HG02852 (cell line): Measurements from ENCODE around the gene CHMP6.
"Not testable (repeated sequence)": the region's sequence is repeated elsewhere in the genome, so short reads cannot be mapped to it uniquely, and the experiment has no call there.

Source experiments
- ATAC-seq: cut with Tn5 transposase; IDR thresholded peaks from one replicate; pipeline ENCODE4 v1.9.1; 2021; ENCODE audit warnings: mild to moderate bottlenecking, moderate library complexity; ENCODE audit not compliant: unreplicated experiment

The CHMP6 gene

DNA sequence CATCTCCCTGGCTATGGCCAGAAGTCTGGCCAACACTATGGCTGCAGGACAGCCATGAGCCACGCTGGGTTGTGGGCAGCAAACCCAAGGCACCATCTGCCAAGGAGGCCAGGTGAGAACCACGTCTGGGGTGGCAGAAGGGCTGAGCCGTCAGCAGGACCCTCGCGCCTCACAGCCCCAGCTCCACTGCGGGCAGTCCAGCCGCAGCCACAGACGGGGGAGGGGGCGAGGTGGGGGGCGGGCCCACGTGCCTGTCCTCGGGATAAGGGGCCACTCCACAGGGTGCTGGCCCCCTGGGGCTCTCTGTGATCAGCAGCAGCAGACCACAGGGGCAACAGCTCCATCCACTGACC lies 36.8 kb downstream of the CHMP6 start:
- ATAC-seq, result no peak

DNA sequence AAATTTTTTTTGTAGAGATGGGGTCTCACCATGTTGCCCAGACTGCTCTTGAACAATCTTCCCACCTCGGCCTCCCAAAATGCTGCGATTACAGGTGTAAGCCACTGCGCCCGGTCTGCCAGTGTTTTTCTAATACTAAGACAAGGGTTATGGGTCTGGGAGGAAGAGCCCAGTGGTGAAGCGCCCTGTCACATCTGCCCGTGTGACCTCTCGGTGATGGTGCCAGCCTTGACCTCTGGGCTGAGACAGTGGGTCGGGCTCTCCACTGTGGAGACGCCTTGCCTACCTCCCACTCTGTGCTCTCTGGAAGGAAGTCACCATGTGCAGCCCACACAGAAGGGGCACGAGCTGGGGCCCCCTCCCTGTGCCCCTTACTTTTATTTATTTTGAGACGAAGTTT lies 38.2 kb downstream of the CHMP6 start:
- no peak for ATAC-seq

DNA sequence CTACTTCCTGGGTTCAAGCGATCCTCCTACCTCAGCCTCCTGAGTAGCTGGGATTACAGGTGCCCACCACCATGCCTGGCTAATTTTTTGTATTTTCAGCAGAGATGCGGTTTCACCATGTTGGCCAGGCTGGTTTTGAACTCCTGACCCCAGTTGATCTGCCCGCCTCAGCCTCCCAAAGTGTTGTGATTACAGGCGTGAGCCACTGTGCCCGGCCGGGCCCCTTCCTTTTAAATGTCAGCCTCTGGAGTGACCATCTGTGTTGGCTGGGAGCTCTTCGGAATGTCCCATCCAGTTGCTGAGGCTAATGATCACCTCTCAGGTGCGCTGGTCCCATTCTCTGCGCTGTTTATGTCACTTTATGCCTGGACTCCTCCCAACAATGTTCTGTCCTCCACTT lies 38.7 kb downstream of the CHMP6 start:
- ATAC-seq, result not testable (repeated sequence)

DNA sequence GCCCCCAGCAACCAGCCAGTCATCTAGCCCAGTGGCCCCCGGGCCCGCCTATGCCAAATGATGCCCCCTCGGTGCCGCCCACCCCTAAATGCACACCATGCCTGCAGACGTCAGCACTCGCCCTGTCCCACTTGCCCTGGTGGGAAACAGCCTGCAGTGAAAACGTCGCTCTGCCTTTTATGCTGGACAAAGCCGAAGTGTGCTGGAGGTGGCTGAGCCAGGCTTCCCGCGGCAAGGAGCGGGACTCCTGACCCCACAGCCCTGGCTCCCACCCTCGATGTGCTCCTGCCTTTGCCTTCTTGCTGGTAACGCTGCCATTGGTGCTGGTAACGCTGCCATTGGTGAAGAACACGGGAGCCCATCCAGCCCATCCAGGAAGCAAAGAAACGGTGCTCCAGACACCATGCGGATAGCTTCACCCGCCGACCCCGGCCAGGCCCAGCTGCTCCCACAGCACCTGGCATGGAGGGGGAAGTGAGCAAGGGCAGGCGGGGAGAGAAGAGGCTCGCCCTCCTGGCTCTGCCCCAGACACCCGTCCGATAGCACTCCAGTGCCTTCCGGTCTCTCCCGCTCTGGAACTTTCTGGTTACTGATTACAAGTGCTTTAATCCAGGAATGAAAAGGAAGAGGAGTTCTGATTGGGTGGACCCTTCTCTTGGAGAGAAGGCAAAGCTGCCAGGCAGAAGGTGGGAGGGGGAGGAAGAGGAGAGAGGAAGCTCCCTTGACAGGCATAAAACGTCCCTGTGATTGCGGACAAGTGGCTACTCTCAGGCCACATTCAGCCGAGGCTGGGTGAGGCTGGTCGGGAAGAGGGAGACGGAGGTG lies 39.3 kb downstream of the CHMP6 start:
- ATAC-seq, result no peak

DNA sequence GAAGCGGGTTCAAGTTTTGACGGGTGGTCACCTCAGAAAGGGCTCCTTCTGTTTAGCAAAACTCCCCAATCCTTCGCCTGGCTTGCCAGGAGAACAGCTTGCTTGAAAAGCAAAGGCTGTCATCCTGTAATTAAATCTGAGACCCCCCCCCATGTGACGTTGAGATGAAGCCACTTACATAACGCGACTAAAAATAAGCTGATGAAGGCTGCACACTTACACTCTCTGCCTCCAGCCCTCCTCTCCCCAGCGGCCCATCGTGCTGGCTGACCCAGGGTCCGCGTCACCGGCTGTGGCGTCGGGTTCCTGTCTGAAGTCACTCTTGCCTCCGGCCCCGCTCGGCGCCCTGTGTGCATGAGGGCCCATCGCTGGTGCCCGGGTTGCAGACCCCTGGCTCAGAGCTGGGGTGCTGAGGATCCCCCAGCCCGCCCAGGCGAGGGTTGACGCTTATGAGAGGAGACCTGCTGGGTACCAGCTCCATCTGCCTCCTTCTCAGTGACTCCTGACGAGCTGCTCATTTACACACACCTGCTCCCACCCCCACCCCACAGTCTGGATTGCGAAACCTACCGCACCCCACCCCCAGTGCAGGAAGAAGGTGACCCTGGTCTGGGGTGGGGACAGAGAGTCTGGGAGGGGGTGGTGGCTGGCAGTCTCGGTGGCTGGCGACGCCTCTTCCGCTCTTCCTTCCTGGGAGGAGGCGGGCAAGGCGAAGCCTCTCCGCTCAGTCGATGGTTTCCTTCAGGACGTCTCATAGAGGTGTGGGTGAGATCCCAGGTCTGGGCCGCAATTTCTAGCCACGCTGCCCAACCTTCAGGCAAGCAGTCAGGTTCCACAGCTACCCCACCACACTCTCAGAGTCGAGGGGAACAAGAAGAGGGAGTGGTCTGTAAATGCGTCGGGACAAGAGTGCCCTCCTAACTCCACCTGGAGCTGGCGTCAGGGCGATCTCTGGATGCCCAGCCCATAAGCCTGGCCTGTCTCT lies 40.2 kb downstream of the CHMP6 start:
- no peak for ATAC-seq

DNA sequence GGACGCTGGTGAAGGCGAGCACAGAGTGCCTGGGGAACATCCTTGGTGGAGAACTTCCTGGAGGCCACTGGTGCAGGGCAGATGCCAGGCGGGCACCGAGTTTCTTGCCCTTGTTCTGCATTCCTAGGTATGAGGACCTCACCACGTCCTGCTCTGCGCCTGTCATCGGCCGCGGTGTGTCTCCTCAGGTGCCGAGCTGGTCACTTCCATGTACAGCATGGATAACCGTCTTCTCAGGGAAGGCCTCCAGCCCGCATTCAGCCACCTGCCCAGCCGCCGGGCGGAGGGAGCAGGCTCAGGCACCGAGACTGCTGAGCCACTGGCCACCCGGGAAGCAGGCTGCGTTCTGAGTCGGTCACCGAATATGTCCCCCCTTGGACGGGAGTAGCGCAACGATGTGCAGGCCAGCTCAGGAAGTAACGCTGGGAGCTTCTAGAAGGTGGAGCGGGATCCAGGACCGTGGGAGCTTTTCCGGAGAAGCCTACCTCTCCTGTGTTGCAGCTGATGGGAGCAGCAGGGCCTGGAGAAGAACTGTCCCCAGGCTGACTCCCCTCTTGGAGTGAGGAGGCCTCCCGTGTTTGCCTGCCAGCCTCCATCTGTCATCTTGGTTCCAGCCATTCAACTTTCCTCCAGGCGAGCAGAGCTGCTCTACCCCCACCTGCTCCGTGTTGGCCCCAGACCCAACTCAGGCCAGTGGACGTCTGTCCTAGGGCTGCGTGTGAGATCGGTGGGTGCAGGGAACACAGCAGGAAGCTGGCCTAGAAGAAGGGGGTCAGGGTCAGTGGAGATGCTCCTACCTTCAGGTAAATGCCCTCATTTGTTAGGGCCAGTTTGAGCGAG lies 41.2 kb downstream of the CHMP6 start:
- ATAC-seq, result no peak

DNA sequence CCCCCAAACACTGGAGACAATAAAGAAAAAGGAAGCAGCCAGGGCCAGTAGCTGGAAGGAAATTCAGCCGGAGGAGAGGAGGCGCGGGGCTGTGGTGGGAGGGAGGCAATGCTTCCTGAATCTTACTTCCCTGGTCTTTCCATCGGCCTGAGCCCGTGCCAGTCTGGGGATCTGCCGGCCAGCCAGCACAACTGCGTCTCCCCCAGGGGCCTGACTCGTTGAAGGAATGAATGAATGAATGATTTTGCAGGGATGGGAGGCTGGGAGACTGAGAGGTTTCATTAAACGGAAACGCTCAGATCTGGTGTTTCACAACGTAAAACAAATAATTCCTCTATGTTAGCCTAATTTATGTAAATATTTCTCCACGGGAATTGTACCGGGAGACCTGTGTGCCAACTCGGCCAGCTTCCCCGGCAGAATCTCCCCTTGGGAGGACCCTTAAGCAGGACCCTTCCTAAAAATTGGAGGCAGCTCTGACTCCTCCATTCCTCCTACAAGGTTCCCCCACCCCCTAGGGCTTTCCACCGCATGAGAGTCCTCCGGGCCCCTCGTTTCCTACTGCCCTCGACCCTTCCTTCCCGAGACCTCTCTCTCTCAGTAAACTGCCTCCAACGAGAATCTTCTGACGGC lies 42.0 kb downstream of the CHMP6 start:
- no peak for ATAC-seq

DNA sequence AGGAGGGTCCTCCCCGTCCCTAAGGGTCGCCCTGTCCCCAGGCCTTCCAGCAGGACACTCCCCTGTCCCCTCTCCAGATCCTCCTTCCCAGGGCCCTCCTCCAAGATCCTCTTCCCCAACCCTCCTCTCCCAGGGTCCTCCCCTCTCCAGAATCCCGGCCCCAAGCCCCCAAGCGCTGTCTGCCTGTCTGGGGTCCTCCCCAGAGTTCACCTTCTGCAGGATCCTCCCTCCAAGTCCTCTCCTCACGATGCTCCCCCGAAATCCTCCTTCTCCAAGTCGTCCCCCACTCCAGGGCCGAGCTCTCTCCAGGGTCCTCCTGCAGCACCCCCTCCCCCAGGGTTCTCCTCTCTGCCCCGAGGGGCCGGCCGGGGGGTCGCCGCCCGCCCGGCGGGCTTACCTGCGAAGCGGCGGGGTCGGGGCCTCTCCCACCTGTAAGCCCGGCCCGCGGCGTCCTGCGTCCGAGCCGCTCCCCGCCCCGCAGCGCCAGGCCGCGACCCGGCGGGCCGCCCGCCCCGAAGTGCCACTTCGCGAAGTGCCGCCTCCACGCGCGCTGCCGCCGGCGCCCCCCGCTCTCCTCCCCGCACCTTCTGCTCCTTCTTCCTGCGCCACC lies 42.6 kb downstream of the CHMP6 start:
- ATAC-seq, result peak; percentile 6

DNA sequence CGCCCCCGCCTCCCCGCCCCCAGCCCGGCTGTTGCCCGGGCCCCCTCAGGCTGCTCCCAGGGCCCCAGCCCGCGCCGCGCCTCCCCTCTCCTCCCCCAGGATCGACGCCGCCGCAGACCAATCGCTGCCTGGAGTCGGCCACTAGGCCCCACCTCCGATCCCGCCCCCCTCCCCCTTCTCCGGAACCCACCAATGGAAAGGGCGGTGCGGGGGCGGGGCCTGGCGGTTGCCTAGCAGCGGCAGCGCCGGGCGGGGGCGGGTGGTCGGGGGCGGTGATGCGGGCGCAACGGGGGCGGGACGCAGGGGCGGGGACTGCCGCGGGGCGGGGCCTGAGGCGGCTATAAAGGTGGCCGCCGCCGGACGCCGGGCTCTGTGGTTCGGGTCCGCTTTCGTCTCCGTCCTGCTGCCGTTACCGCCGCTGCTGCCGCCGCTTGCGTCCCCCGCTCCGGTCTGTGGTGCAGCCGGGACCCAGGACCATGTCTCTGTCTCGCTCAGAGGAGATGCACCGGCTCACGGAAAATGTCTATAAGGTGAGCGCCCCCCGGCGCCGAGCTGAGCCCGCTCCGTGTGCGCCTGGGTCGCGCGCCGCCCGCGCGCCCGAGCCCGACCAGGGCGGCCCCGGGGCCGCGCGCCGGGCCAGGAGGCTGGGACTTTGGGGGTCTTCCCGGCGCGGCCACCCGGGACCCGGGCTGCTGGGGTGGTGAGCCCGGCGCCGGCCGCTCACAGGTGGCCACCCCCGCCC lies 43.3 kb downstream of the CHMP6 start, which contains the start of gene BAIAP2:
Gene BAIAP2, plus strand, starts transcription at position 373 of the 742 bp plus-strand sequence. Its CDS starts 104 bp downstream, at position 477.
- peak; percentile 65 for ATAC-seq

DNA sequence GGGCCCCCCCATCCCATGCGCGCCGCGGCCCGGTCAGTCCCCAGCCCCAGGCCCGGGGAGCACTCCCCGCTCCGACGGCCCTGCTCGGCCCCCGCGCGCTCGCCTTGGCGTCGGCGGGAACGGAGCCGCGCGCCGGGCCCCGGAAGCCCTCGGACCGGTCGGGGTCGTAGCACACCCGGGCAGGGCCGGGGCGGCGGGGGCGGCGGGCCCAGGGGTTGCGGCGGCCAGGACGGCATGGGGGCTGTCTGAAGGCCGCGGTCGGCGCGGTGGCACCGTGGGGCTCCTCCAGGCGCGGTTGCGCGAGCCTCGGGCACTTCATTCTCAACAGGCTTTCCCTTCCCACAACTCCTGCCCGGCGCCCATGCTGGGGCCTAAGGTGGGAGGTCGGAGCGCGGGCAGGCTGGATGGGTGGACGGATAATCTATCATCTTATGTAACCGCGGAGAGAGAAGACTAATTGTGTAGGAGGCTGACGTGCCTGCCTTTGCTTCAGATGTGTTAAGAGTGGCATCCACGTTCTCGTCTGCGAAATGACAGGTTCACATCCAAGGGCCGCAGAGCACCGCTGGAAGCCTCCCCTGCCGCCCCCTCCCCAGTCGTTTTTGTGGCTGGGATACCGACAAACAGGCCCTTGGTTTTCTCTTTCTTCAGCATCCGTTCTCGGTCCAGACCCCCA lies 44.0 kb downstream of the CHMP6 start:
- ATAC-seq, result peak; percentile 13

DNA sequence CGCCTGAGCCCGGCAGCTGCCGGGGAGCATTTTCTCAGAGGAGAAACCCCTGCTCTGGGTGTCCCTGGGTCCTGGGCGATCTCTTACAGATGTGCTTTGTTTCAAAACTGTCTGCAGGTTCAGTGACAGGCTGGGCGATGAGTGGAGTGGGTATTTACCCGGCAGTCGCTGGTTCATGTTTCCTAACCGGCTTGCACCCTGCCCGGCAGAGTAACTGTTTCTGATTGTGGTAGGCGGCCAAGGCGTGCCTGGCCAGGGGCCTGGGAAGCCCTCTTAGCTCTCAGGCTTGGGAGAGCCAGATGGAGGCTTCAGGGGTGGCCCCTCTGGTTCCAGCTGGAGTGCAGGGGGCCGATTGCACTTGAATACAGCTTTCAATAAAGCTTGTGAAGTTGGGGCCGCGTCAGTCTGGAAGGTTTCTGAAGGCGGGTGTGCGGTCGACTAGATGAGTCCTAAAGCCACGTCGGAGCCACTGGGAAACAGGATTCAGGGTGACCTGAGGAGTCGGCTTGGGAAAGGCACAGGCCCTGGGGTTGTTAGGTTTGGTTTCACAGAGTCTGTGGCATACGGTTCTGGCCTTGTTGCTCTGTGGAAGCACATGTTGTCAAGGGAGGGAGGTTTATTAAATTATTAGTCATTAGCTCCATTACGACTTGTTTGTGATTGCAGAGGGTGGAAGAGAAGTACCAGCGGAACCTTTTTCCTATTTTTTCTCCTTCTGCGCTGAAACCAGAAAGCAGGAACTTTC lies 44.7 kb downstream of the CHMP6 start:
- ATAC-seq, result no peak

DNA sequence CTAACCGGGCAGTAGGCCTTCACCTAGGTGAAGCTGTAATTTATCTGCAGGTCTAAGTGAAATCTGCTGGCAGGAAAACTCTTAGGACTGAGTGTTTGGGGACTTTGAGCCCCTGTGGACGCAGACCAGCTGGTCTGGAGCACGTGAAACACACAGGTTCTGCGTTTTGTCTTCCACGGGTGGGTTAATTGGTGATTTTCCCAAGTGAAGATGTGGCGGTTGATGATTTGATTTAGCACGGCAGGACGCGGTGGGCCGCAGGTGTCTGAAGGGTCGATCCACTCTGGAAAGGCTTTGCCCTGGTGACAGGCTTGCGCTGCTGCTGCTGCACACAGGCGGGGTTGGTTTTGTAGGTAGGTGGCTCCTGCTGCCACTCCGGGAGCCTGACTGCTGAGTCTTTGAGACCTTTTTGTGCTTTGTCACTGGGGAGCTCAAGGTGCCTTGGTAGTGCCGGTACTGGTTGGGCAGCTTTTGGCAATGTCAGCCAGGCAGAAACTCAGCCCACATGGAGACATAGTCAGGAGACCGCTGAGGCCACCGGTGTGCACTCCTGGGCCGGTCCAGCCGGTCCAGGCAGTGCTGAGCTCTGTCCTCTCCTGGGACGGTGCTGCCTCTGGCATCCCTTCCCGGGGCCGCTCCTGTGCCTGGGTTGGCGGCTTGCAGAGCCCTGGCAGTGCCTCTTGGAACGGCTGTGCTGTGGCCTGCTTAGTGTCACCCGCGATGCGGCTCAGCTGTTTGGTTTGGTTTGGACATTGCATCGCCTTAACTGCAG lies 45.6 kb downstream of the CHMP6 start:
- no peak for ATAC-seq

DNA sequence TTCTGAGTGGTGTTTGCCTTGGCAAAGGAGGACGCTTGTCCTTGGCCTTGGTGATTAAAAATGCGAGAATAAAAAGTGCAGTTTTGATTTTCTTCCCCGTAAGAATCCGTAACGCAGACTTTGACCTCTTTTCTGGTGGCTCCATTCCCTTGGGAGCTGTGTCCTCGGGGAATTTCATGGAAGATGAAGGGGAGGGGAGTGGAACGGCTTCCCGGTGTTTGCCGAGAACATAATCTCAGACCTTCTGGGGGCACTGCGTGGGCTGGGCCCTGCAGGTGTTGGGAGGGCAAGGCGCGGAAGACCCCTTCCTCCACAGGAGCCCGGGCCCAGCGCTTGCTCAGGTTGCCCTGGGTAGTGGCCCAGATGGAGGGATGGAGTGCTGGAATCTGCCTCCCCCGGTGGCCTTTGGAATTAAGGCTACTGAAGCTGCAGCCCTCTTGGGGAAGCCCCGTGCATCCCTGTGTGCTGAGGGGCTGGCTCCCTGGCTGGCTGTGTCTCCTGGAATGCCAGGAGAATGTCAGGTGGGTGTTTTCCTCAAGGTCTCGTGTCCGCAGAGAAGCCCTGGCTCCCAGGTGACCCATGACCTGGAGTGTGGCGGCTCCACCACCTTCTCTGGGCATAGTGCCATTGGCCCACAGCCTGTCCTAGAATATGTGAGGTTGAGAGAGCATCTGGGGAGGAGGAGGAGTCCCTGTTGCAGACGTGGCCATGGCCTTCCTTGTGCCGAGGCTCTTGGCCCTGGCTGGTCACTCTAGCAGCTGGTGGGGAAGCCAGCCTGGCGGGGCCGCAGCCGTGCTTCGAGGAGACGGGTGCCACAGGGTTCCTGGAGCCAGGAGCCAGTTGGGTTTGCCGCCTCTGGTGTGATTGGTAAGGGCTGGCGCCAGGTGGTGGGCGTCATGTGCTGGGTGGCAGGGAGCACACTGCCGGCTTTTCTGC lies 46.4 kb downstream of the CHMP6 start:
- no peak for ATAC-seq

DNA sequence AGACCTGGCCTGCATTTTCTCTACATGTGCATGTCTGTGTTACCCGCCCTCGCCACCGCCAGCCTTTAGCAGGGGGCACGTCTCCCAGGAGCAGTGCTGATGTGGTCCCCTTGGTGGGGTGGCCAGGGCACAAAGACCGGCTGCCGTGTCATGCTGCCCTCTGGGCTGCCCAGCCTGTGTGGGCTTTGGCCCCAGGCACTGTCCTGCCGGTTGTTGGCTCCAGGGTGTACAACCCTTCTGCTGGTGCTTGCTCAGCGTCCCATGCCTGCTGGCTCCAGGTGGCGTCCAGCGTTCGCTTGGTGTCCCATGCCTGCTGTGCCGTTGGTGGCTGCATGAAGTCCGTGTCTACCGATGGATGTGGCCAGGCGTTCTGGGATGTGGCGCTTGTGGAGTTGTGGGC lies 47.5 kb downstream of the CHMP6 start:
- no peak for ATAC-seq

DNA sequence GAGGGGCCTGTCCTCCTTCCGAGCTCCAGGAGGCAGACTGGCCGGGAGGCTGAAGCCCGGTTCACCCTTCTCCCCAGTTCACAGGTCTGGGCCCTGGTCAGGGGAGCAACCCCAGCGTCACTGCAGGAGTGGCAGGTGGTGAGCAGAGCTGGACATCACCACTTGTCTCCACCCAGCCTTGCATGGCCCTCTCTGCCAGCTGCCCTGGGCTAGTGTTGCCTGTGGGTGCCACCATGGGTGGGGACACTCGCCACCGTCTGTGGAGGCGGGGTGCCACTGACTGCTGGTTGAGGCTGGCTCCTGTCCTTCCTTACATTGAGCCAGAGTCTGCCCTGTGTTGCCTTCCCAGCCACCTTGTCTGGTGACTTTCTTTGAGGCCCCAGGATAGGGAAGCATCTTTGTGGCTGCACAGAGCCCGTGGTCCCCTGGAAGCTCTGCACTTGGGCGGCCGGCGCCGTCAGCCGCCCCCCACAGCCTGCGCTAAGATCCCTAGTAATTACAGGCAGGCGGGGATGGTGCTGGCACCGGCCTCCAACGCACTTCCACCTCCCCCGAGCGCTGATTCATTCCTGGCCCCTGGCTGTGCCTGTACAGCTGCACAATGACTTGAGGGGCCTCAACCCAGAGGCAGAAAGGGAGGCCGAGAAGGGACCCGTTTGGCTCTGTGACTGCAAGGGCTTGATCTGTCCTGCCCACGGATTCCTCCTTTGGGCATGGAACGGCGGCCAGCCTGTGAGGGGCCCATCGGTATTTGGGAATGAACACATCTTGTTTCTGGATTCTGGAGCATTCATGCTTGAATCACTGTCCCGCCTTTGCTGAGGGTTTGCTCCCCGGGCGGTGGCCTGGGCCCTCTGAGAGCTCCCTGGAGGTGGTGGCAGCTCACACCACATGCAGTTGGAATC lies 48.5 kb downstream of the CHMP6 start:
- no peak for ATAC-seq
